CD14-positive monocyte (primary cell): ENCODE measurements around the gene CDK4. TPM values are rescaled to one million over a fixed set of nuclear protein-coding genes. Genes with fewer than 3 reads are reported as not detected.

ENCODE experiments used
- DNase-seq, 3 donors: peaks; one replicate each; pipeline ENCODE4 v3.0.0-alpha.2; 2011 to 2022
- H2AFZ ChIP-seq: 2 replicates; pipeline ENCODE4 v1.6.0; 2012; ENCODE audit warnings: mild to moderate bottlenecking, low read depth, low read length, inconsistent platforms; ENCODE audit not compliant: insufficient read depth, poor library complexity, severe bottlenecking
- H3K27ac ChIP-seq, 2 donors: 1 replicate in 1 of 2; 2 replicates in 1 of 2; pipeline ENCODE4 v1.5.1; 2012 to 2013; ENCODE audit warnings: low read length in 2 of 2, control low read depth in 1 of 2, inconsistent platforms in 1 of 2, low read depth in 1 of 2, mild to moderate bottlenecking in 1 of 2
- H3K27me3 ChIP-seq, 2 donors: one replicate each; pipeline versions ENCODE4 v1.6.0 to v1.6.1; 2011 to 2013; ENCODE audit warnings: low read length in 2 of 2; ENCODE audit not compliant: control insufficient read depth in 2 of 2, insufficient read depth in 2 of 2
- H3K36me3 ChIP-seq, 2 donors: replicated peaks in 1 of 2; 1 replicate in 1 of 2; 2 replicates in 1 of 2; pipeline versions ENCODE4 v1.5.1 to v1.6.1; 2012 to 2013; ENCODE audit warnings: low read length in 2 of 2, control low read depth in 1 of 2, inconsistent platforms in 1 of 2, mild to moderate bottlenecking in 1 of 2; ENCODE audit not compliant: insufficient read depth in 2 of 2, control insufficient read depth in 1 of 2
- H3K4me1 ChIP-seq, 2 donors: 1 replicate in 1 of 2; 2 replicates in 1 of 2; pipeline versions ENCODE4 v1.5.1 to v1.6.1; 2012 to 2013; ENCODE audit warnings: low read length in 2 of 2, control low read depth in 1 of 2, inconsistent platforms in 1 of 2, mild to moderate bottlenecking in 1 of 2, moderate library complexity in 1 of 2; ENCODE audit not compliant: insufficient read depth in 2 of 2, control insufficient read depth in 1 of 2
- H3K4me2 ChIP-seq: replicated peaks from 2 replicates; pipeline ENCODE3; 2012; ENCODE audit warnings: low read length, moderate library complexity, mild to moderate bottlenecking; ENCODE audit not compliant: poor library complexity, severe bottlenecking; ENCODE audit errors: extremely low read depth
- H3K4me3 ChIP-seq, 3 experiments: fragments of 200-600 bp in 1 of 3; sonication (generic) in 1 of 3; replicated peaks in 1 of 3; 1 replicate in 2 of 3; 2 replicates in 1 of 3; pipeline ENCODE4 v1.5.1; 2011 to 2013; ENCODE audit warnings: low read length in 3 of 3, mild to moderate bottlenecking in 3 of 3, control low read depth in 2 of 3, low read depth in 2 of 3, inconsistent platforms in 1 of 3, moderate library complexity in 1 of 3
- H3K79me2 ChIP-seq: 2 replicates; pipeline ENCODE4 v1.6.0; 2012; ENCODE audit warnings: mild to moderate bottlenecking, control low read depth, inconsistent platforms, low read length, moderate library complexity; ENCODE audit not compliant: insufficient read depth
- H3K9ac ChIP-seq: 2 replicates; pipeline ENCODE4 v1.6.0; 2017; ENCODE audit warnings: low read length, mild to moderate bottlenecking; ENCODE audit not compliant: insufficient read depth, poor library complexity, severe bottlenecking
- H3K9me3 ChIP-seq, 2 donors: replicated peaks in 1 of 2; 1 replicate in 1 of 2; 2 replicates in 1 of 2; pipeline versions ENCODE4 v1.5.1 to v1.6.1; 2012 to 2013; ENCODE audit warnings: low read length in 2 of 2, control low read depth in 1 of 2; ENCODE audit not compliant: control insufficient read depth in 1 of 2, insufficient read depth in 1 of 2
- H4K20me1 ChIP-seq: 2 replicates; pipeline ENCODE4 v1.6.0; 2012; ENCODE audit warnings: mild to moderate bottlenecking, low read length, control low read depth, moderate library complexity; ENCODE audit not compliant: insufficient read depth
- H3K27ac Mint-ChIP-seq, 7 donors: one replicate each; pipeline ENCODE4 v1.8.0; 2020; ENCODE audit warnings: mild to moderate bottlenecking in 7 of 7, mixed read lengths in 7 of 7, moderate library complexity in 6 of 7, inconsistent platforms in 2 of 7
- H3K27me3 Mint-ChIP-seq, 3 donors: one replicate each; pipeline ENCODE4 v1.8.0; 2021 to 2022; ENCODE audit warnings: low read depth in 3 of 3, mild to moderate bottlenecking in 3 of 3, mixed read lengths in 3 of 3, moderate library complexity in 3 of 3, inconsistent platforms in 1 of 3
- H3K36me3 Mint-ChIP-seq, 2 donors: one replicate each; pipeline ENCODE4 v1.8.0; 2020; ENCODE audit warnings: mixed read lengths in 2 of 2, inconsistent platforms in 1 of 2, mild to moderate bottlenecking in 1 of 2
- H3K4me1 Mint-ChIP-seq: one replicate; pipeline ENCODE4 v1.8.0; 2020; ENCODE audit warnings: mild to moderate bottlenecking, mixed read lengths
- H3K4me3 Mint-ChIP-seq, 2 donors: one replicate each; pipeline ENCODE4 v1.8.0; 2020; ENCODE audit warnings: mild to moderate bottlenecking in 2 of 2, mixed read lengths in 2 of 2, moderate library complexity in 1 of 2
- H3K9me3 Mint-ChIP-seq, 7 donors: one replicate each; pipeline ENCODE4 v1.8.0; 2020 to 2022; ENCODE audit warnings: mixed read lengths in 7 of 7, mild to moderate bottlenecking in 6 of 7, moderate library complexity in 6 of 7, inconsistent platforms in 2 of 7
- CTCF ChIP-seq: fragments of 200-600 bp; IDR thresholded peaks from one replicate; pipeline ENCODE4 v1.8.0; 2022; ENCODE audit warnings: antibody characterized with exemption, mild to moderate bottlenecking
- WGBS: methylation state at CpG from one replicate; pipeline ENCODE4 v1.1.5; 2013; ENCODE audit warnings: missing lambda C conversion rate; ENCODE audit not compliant: insufficient coverage; 5-methylcytosine and 5-hydroxymethylcytosine counted together
- intact Hi-C, 2 donors: fragments of 100-400 bp; cut with micrococcal nuclease; formaldehyde crosslinking; loops; one replicate each; pipeline versions ENCODE4 v1.15.0 to v1.15.1; 2023
- polyA plus RNA-seq, 3 donors: library from polyadenylated mRNA; depleted of rRNA in 1 of 3; unstranded in 2 of 3; stranded (reverse) in 1 of 3; fragments of 300-500 nt in 2 of 3; fragments of >200 nt in 1 of 3; fragmentation: Illumina TruSeq in 2 of 3; gene quantifications; 1 replicate in 2 of 3; 2 replicates in 1 of 3; pipeline ENCODE4 v1.2.3, GENCODE V29; 2012 to 2021

The CDK4 gene
- polyA plus RNA-seq, 3 donors, result 26.2 to 38.4 (median 27.4) TPM

- 90% methylated on average over 2 of the region's 4 CpGs for whole genome bisulfite sequencing
- H3K27me3 Mint-ChIP-seq, result peaks cover 0 to 1% (median 0%) of the 10 kb centered on the region in 3 donors
- H3K9me3 ChIP-seq, result peaks cover 0 to 3% of the 10 kb centered on the region in 2 donors
- no peaks in the 10 kb centered on the region for H4K20me1 ChIP-seq
- no peak for TF ChIP-seq CTCF
- H3K36me3 Mint-ChIP-seq, result peaks cover 69 to 80% of the 10 kb centered on the region in 2 donors
- H3K9me3 Mint-ChIP-seq, result peaks cover 0 to 5% (median 2%) of the 10 kb centered on the region in 7 donors
- no peak overlapping the region for H3K4me2 ChIP-seq
- no peaks in the 10 kb centered on the region for H3K27me3 ChIP-seq
- peak overlapping the region in 5 of 7 donors; percentile 21 to 74 (median 46) for H3K27ac Mint-ChIP-seq
- H3K79me2 ChIP-seq, result no peaks in the 10 kb centered on the region
- no peak overlapping the region for H2AFZ ChIP-seq
- H3K4me1 Mint-ChIP-seq, result no peaks in the 10 kb centered on the region
- H3K4me1 ChIP-seq, result no peaks in the 10 kb centered on the region
- DNase-seq, result no peak
- no peak overlapping the region for H3K4me3 ChIP-seq
- H3K4me3 Mint-ChIP-seq, result no peak overlapping the region
- no peak overlapping the region for H3K9ac ChIP-seq
- no peak overlapping the region for H3K27ac ChIP-seq
- H3K36me3 ChIP-seq, result peaks cover 66 to 81% of the 10 kb centered on the region in 2 donors
- intact Hi-C loops, result no loop called here
These were observed 19.8 kb downstream of the CDK4 start for GRCh38 chr12:57732270-57732669.

DNA sequence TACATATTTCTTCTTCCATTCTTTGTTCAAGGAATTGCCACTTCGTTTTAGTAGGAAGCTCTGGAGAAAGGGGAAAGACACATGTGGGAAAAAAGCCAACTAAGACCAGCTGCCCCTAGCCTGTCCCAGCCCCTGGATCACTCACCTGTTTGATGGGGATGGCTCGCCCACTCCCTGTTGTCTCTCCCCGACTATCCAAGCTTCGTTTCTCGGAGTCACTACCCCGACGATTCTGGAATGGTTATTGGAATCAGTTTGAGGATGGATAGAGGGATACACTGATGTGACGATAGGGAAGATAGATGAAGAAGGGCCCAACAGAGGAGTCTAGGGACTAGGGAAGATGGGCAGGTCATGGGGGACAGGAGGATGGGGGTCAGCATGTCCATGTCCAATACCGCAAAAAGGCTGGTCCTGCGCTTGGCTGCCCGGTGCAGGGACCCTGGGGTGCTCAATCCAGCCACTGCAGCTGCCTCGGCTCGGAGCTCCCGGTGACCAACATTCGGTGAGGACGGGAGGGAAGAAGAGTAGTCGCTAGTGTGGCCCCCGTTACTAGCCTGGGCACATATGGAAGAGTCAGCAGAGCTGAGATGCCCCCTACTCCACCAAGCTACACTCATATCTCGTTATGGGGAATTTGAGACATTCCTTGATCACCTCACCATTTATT, 20.6 kb downstream of the CDK4 start:
- no peak overlapping the region for H3K4me2 ChIP-seq
- 98% methylated on average over 7 of the region's 19 CpGs for WGBS
- H3K79me2 ChIP-seq, result no peaks in the 10 kb centered on the region
- intact Hi-C loops, result no loop called here
- Mint-ChIP-seq H3K4me1 (no peaks in the 10 kb centered on the region), H3K27me3 (peaks cover 0 to 1% (median 0%) of the 10 kb centered on the region in 3 donors), H3K27ac (no peak overlapping the region), H3K9me3 (peaks cover 0 to 9% (median 7%) of the 10 kb centered on the region in 7 donors), H3K36me3 (peaks cover 65 to 80% of the 10 kb centered on the region in 2 donors), H3K4me3 (no peak overlapping the region)
- no peak for DNase-seq
- no peak overlapping the region for H3K4me3 ChIP-seq
- no peaks in the 10 kb centered on the region for H4K20me1 ChIP-seq
- H3K27me3 ChIP-seq, result no peaks in the 10 kb centered on the region
- peaks cover 0 to 9% of the 10 kb centered on the region in 2 donors for H3K9me3 ChIP-seq
- no peak overlapping the region for H2AFZ ChIP-seq
- peaks cover 71 to 81% of the 10 kb centered on the region in 2 donors for H3K36me3 ChIP-seq
- no peaks in the 10 kb centered on the region for H3K4me1 ChIP-seq
- no peak for TF ChIP-seq CTCF
- no peak overlapping the region for H3K27ac ChIP-seq
- H3K9ac ChIP-seq, result no peak overlapping the region
